Measurements from ENCODE around the gene AMOTL2. TPM values are rescaled to one million over a fixed set of nuclear protein-coding genes. Genes with fewer than 3 reads are reported as not detected.

The AMOTL2 gene
- total RNA-seq, 8 experiments from 2014 or later, result 20.7 to 57.9 (median 43.3) TPM

DNA sequence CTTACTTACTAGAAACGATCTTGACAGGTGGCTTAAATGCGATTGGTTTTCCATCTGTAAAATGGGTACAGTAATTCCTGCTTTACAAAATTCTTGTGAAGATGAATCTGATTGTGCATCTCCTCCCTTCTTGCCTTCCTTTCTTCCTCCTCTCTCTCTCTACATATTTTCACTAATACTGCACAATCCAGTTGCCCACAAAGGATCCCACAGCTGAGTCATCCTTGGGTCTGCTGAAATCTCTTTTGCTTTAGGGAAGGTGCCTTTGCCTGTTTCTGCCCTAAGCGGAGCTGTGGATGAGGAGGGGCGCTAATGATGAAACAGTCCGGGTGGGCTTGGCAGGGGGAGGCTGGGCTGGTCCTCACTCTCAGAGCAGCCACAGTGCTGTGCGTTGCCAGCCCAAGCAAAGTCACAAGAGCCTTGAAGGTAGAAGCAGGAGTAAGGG is 46.1 kb downstream of the AMOTL2 start:
- peak in 5 of 8 experiments; percentile 7 to 49 (median 15) for ATAC-seq (replicated peaks in 6 of 8)
- peaks cover 0 to 2% of the 10 kb centered on the region in 2 donors for H3K4me1 ChIP-seq (replicated peaks in 1 of 2)
- WGBS, 10 experiments, result 3 to 93% (median 78%) methylated on average over 2 to 5 of the region's 6 CpGs
- in situ Hi-C loops (cut with MboI; ENCODE audit: low pct_unique_long_range_greater_than_20kb in 2 of 9, low sequenced_read_pairs in 9 of 9, unreplicated experiment in 9 of 9), result no loop called here
- H3K27ac ChIP-seq, result no peak overlapping the region
- H3K4me3 ChIP-seq, result no peak overlapping the region

DNA sequence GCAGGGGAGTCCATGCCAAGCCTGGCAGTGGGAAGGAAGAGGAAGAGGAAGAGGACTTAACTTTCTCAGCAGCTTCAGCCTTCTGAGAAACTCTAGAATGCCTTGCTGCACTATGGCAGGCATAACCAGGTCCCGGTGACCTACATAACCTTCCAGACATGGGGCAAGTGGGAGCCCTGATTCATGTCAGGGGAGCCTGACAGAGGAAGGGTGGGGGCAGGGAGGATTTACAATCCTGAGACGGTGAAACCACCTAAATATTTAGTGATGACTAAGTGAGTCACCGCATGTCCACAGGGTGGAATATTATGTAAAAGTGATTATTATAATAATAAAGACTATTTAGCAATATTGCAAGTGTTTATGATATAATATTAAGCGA is 46.7 kb downstream of the AMOTL2 start:
- Histone ChIP-seq H3K4me1 (replicated peaks in 1 of 2) (peaks cover 0 to 2% of the 10 kb centered on the region in 2 donors), H3K27ac (no peak overlapping the region), H3K4me3 (no peak overlapping the region)
- in situ Hi-C loops (cut with MboI; ENCODE audit: low pct_unique_long_range_greater_than_20kb in 2 of 9, low sequenced_read_pairs in 9 of 9, unreplicated experiment in 9 of 9), result no loop called here
- ATAC-seq (replicated peaks in 6 of 8), result peak in 3 of 8 experiments; percentile 30 to 42 (median 31)
- WGBS, 10 experiments, result 0 to 100% (median 62%) methylated on average over 1 to 4 of the region's 4 CpGs

DNA sequence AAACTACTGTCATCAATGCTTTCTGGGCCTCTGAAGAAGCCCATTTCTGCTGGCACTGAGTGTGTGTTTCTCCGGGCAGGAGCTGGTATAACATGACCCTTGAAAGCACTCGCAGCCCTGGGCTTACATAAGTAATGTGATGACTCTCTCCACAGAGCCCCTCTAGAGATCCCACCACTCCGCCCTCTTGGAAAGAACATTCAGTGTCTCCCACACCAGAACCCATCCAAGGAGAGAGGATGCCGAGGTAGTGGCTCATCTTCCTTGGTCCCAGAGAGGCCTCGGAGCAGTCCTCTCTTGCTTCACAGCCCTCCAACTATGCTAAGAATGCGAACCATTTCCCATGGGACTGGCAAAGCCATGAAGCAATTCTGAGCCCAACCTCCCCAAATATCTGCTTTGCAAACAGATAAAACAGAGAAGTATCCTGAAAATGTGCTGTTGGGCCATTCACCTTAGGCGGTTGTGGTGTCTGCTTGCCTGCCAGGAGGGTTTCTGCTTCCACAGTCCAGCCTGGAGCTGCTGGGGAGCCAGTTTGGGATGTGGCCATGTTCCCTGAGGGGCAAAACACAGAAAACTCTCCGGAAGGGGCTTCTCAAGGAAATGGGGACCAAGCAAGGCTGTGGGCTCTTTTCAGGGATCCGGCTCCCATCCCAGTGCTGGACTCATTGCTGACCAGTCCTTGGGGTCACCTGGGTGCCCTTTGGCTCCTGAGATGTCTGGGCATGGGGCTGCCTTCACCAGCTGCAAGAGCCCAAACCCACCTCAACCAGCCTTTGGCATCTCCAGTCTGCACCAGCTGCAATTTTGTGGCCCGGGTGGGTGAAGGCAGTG is 47.3 kb downstream of the AMOTL2 start:
- in situ Hi-C loops (cut with MboI; ENCODE audit: low pct_unique_long_range_greater_than_20kb in 2 of 9, low sequenced_read_pairs in 9 of 9, unreplicated experiment in 9 of 9), result no loop called here
- Histone ChIP-seq H3K27ac (no peak overlapping the region), H3K4me1 (replicated peaks in 1 of 2) (peaks cover 0 to 2% of the 10 kb centered on the region in 2 donors), H3K4me3 (no peak overlapping the region)
- peak in 6 of 8 experiments; percentile 28 to 62 (median 43) for ATAC-seq (replicated peaks in 6 of 8)
- 0 to 92% (median 73%) methylated on average over 1 to 7 of the region's 10 CpGs; no CpG with 5 or more reads in 3 of the 10 experiments for WGBS, 10 experiments

DNA sequence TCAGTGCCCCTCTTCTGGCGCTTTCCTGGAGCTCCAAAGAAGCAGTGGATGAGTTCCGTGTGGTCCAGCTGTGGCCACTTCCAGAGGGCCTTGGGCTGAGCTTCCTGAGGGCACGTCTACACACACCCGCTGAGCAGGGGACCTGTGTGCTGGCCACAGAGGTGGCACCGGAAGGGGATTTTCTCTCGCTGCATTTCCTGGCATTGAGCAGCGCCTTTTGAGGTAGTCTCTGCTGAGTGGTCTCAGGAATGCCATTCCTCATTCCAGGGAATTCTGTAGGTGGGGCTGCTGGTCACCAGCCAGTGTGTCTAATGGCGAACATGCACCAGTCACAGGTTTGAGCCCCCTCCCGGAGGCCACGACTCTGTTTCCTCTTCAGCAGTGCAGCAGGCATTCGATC is 48.1 kb downstream of the AMOTL2 start:
- Histone ChIP-seq H3K4me1 (replicated peaks in 1 of 2) (peaks cover 0 to under 1% of the 10 kb centered on the region in 2 donors), H3K27ac (no peak overlapping the region), H3K4me3 (no peak overlapping the region)
- in situ Hi-C loops (cut with MboI; ENCODE audit: low pct_unique_long_range_greater_than_20kb in 2 of 9, low sequenced_read_pairs in 9 of 9, unreplicated experiment in 9 of 9), result no loop called here
- ATAC-seq (replicated peaks in 6 of 8), result no peak
- WGBS, 10 experiments, result 80 to 100% (median 100%) methylated on average over 1 to 6 of the region's 11 CpGs; no CpG with 5 or more reads in 4 of the 10 experiments

DNA sequence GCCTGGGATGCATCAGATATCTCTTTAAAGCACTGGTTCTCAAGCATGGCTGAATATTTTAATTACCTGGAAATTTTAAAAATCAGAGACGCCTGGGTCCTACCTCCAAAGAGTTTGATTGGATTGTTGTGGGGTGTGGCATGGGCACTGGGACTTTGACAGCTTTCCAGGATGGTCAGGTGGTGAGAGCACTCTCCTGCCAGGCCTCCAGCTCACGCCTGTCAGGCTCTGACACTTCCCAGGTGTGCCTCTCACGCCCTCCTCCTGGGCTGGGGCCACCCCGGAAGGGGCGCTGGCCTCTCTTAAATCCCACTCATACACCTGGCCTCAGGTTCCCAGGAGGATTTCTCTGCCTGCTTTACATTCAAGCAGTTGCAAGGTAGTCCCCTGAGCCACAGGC is 48.5 kb downstream of the AMOTL2 start:
- Histone ChIP-seq H3K27ac (no peak overlapping the region), H3K4me1 (replicated peaks in 1 of 2) (no peaks in the 10 kb centered on the region), H3K4me3 (no peak overlapping the region)
- in situ Hi-C loops (cut with MboI; ENCODE audit: low pct_unique_long_range_greater_than_20kb in 2 of 9, low sequenced_read_pairs in 9 of 9, unreplicated experiment in 9 of 9), result no loop called here
- 91 to 100% (median 100%) methylated on average over 2 to 4 of the region's 5 CpGs; no CpG with 5 or more reads in 7 of the 10 experiments for WGBS, 10 experiments
- ATAC-seq (replicated peaks in 6 of 8), result no peak

DNA sequence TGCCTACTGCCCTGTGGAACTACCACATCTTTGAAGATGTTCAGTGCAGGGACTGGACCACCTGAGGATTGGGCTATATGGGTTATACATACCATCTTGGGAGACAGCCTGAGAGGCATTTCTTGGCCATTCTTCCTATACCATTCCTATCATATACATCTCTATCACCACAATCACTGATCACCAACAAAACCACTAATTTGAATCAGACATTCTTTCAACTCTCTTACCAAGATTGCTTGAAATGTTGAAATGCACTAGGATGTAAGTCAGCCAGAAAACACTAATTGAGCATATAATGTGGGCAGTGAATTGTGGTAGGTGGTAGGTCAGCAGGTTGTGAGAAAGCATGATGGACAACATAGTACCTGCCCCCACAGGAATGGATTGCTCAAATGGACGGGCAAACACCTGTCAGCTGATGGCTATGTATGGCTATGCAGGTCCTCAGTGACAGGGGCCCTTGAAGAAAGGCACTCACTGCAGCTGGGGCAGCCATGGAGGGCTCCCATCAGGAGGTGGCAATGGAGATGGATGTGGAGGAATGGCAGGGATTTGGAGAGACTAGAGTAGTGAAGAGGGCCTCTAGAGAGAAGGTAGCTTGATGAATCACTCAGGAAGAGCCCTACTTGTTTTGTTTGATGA is 49.1 kb downstream of the AMOTL2 start:
- in situ Hi-C loops (cut with MboI; ENCODE audit: low pct_unique_long_range_greater_than_20kb in 2 of 9, low sequenced_read_pairs in 9 of 9, unreplicated experiment in 9 of 9), result no loop called here

DNA sequence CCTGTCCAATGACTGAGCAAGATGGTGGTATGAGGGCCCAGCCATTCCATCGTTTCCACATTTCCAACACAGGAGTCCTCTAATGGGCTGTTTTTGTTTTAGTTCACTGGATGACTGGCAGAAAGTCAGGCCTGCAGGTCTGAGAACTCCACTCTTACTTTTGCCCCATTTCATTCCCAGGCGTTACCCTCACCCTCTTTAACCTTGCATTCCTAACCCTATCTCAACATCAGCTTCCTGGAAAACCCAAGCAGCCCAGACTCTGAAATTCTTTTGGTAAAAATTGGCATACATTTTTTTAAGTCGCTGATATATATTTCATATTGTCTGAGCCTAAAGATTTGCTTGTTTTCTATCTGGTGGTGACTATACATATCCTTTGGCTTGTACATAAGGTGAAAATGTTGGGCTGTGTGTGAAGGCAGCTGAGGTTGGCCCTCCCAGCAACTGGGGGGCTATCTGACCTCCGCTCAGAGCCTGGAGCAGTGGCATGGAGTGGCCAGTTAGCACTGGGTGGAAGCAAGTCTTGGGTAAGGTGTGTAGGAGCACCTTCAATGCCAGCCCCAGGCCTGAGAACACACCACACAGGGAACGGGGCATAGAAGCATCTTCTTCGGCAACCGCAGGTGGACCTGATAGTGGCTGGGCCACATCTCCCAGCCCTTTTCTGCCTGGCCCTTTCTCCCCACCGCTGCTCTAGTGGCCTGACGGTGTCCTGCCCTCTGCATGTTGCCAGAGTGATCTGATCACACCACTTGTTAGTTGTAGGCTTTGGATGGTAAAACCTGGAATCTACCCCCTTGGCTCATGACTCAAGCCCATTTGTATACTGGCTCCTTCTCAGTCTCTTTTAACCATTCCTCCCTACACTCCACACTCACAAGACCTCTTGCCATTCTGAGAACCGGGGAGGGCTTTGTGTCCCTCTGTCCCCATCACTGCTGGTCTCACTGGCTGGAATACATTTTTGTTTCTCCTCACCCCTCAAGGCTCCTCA is 50.0 kb downstream of the AMOTL2 start:
- WGBS, 10 experiments, result 78 to 100% (median 89%) methylated on average over 1 to 6 of the region's 10 CpGs; no CpG with 5 or more reads in 3 of the 10 experiments
- no peak for ATAC-seq (replicated peaks in 6 of 8)
- Histone ChIP-seq H3K27ac (no peak overlapping the region), H3K4me3 (no peak overlapping the region), H3K4me1 (replicated peaks in 1 of 2) (no peaks in the 10 kb centered on the region)
- in situ Hi-C loops (cut with MboI; ENCODE audit: low pct_unique_long_range_greater_than_20kb in 2 of 9, low sequenced_read_pairs in 9 of 9, unreplicated experiment in 9 of 9), result no loop called here

More for the DNA sequence above, 49.1 kb downstream of the AMOTL2 start:
- Histone ChIP-seq H3K27ac (no peak overlapping the region), H3K4me3 (no peak overlapping the region), H3K4me1 (replicated peaks in 1 of 2) (no peaks in the 10 kb centered on the region)
- WGBS, 10 experiments, result 60 to 67% (median 67%) methylated on average over 1 of the region's 1 CpG; no CpG with 5 or more reads in 7 of the 10 experiments
- no peak for ATAC-seq (replicated peaks in 6 of 8)

DNA sequence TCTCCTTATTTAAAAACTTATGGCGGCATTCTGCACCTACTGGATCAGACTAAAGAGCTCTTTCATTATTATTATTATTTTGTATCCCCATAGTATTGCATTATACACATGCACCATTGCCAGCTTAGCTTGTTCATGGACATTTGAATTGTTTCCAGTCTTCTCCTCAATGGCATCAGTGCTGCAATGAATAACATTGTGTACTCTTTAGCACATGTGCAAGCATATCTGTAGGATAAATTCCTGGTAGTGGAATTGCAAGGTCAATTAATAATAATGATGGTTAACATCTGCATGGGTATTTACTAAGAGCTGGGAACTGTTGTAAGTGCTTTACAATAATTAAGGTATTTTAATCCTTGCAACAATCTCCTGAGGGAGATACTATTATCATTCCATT is 52.0 kb downstream of the AMOTL2 start:
- Histone ChIP-seq H3K4me3 (no peak overlapping the region), H3K4me1 (replicated peaks in 1 of 2) (no peaks in the 10 kb centered on the region), H3K27ac (no peak overlapping the region)
- no peak for ATAC-seq (replicated peaks in 6 of 8)
- in situ Hi-C loops (cut with MboI; ENCODE audit: low pct_unique_long_range_greater_than_20kb in 2 of 9, low sequenced_read_pairs in 9 of 9, unreplicated experiment in 9 of 9), result no loop called here
- 67 to 100% (median 100%) methylated on average over 1 of the region's 1 CpG; no CpG with 5 or more reads in 1 of the 10 experiments for WGBS, 10 experiments

DNA sequence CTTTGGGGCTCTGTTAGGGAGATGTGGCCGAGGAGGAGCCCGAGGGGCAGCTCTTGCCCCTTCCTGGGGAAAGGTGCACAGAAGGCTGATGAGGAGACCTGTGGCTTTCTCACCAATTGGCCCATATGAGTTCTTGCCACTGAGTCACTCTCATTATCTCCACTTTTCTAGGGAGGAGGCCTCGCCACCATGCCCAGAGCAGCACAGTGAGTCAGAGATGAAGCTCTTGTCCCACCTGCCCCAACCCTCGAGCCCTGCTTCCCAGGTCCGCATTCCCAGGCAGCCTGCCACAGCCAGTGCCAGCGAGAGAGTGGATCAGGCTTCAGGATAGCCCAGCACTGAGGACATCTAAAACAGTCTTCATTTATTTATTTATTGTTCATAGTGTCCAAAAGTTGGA is 53.5 kb downstream of the AMOTL2 start:
- 64 to 100% (median 84%) methylated on average over 1 to 5 of the region's 6 CpGs; no CpG with 5 or more reads in 4 of the 10 experiments for WGBS, 10 experiments
- no peak for ATAC-seq (replicated peaks in 6 of 8)
- in situ Hi-C loops (cut with MboI; ENCODE audit: low pct_unique_long_range_greater_than_20kb in 2 of 9, low sequenced_read_pairs in 9 of 9, unreplicated experiment in 9 of 9), result no loop called here
- no peak overlapping the region for H3K27ac ChIP-seq
- no peaks in the 10 kb centered on the region for H3K4me1 ChIP-seq (replicated peaks in 1 of 2)
- no peak overlapping the region for H3K4me3 ChIP-seq

DNA sequence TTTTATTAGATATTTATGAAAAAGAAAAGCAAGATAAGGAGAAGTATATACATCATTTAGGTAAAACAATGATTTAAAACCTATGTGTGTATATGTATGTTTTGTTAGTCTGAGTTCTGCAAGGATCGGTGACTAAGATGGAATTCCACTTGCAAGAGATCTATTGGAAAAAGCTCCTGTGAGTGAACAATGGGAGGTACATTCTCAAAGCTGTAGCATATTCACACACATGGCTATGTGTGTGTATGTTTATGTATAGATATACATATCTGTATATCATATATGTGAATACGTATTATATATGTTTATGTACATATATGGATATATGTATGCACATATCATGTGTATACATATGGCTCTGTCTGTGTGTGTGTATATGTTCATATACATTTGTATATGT is 54.3 kb downstream of the AMOTL2 start:
- Histone ChIP-seq H3K27ac (no peak overlapping the region), H3K4me3 (no peak overlapping the region), H3K4me1 (replicated peaks in 1 of 2) (no peaks in the 10 kb centered on the region)
- 11 to 100% (median 84%) methylated on average over 1 to 2 of the region's 2 CpGs for WGBS, 10 experiments
- in situ Hi-C loops (cut with MboI; ENCODE audit: low pct_unique_long_range_greater_than_20kb in 2 of 9, low sequenced_read_pairs in 9 of 9, unreplicated experiment in 9 of 9), result no loop called here
- ATAC-seq (replicated peaks in 6 of 8), result peak in 1 of 8 experiments; percentile 56

DNA sequence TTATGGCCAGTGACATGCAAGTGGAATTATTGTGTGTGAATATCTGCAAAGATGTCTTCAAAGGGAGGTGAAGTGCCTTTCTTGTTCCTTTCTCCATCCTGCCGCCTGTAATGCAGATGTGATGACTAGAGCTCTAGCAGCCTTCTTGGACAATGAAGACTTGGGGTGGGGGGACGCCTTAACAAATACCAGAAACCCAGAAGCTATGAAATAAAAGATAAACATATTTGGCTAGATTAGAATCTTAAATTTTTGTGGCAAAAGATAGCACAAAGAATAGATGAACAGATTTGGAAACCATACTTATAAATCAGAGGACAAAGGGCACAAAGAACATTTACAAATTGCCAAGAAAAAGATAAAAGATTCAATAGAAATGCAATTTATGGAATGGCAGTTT is 56.1 kb downstream of the AMOTL2 start:
- in situ Hi-C loops (cut with MboI; ENCODE audit: low pct_unique_long_range_greater_than_20kb in 2 of 9, low sequenced_read_pairs in 9 of 9, unreplicated experiment in 9 of 9), result no loop called here
- H3K4me3 ChIP-seq, result no peak overlapping the region
- ATAC-seq (replicated peaks in 6 of 8), result no peak
- WGBS, 10 experiments, result 57 to 93% (median 74%) methylated on average over 1 to 2 of the region's 2 CpGs; no CpG with 5 or more reads in 2 of the 10 experiments
- no peaks in the 10 kb centered on the region for H3K4me1 ChIP-seq (replicated peaks in 1 of 2)
- no peak overlapping the region for H3K27ac ChIP-seq

DNA sequence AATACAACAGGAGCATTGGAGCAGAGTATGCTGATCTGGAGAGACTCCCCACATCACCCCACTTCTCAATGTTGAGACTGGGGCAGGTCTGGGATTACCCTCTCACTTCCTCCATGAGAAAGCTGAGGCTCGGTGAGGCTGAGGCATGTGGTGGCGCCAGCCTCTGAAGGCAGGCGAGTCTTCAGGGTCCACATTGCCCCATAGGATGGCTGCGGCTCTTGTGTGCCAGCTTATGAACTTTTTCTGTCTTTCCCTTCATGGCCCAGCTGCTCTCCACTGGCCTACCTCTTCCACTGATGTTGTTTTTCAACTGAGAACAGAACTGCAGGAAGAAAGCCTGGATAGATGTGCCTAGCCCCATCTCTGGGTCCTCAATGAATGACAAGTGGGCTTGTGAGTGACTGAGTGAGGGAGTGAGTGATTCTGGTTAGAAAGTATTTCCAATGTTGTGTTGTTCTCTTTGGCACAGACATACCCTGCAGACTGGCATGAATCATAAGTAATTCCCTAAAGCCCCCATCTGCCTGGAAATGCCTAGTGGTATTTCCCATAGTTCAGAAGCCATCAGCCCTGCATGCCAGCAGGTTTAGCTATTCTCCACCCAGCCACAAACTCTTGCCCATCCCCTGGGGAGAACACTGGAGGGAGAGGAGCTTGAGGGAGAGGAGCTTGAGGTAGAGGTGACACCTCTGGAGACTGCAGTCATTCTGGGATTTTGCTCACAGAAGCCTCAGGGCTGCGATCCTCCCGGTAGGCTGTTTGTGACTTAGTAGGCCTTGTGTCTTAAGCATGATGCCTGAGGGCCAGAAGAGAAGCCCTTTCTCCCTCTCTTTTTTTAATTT is 56.9 kb downstream of the AMOTL2 start:
- no peak for ATAC-seq (replicated peaks in 6 of 8)
- no peaks in the 10 kb centered on the region for H3K4me1 ChIP-seq (replicated peaks in 1 of 2)
- H3K4me3 ChIP-seq, result no peak overlapping the region
- no peak overlapping the region for H3K27ac ChIP-seq
- 92 to 100% (median 94%) methylated on average over 2 to 3 of the region's 6 CpGs; no CpG with 5 or more reads in 6 of the 10 experiments for WGBS, 10 experiments
- in situ Hi-C loops (cut with MboI; ENCODE audit: low pct_unique_long_range_greater_than_20kb in 2 of 9, low sequenced_read_pairs in 9 of 9, unreplicated experiment in 9 of 9), result no loop called here

Measured in motor neuron (in vitro differentiated cells).